Measurements from ENCODE around the gene TRIM14.

DNA sequence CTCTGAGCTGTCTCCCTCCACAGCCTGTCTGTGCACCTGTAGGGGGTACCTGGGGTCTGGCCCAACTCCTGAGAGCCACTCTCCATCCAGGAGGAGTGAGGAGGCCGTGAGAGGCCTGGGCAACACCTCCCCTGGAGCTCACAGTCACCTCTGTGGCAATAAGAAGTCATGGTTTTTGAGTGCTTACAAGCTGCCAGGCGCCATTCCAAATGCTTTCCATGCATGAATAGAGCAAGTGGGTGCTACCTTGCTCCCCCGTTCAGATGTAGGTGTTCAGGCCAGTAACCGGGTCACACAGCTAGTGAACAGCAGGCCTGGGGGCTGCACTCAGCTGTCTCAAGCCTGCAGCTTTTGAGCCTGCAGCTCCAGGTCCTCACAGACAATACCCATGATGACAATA is 42.8 kb upstream of the TRIM14 start:
- TF ChIP-seq, protein P1, sequence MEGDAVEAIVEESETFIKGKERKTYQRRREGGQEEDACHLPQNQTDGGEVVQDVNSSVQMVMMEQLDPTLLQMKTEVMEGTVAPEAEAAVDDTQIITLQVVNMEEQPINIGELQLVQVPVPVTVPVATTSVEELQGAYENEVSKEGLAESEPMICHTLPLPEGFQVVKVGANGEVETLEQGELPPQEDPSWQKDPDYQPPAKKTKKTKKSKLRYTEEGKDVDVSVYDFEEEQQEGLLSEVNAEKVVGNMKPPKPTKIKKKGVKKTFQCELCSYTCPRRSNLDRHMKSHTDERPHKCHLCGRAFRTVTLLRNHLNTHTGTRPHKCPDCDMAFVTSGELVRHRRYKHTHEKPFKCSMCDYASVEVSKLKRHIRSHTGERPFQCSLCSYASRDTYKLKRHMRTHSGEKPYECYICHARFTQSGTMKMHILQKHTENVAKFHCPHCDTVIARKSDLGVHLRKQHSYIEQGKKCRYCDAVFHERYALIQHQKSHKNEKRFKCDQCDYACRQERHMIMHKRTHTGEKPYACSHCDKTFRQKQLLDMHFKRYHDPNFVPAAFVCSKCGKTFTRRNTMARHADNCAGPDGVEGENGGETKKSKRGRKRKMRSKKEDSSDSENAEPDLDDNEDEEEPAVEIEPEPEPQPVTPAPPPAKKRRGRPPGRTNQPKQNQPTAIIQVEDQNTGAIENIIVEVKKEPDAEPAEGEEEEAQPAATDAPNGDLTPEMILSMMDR (IDR thresholded peaks at IDR 0.05): no peak
- no peak for TF ChIP-seq POLR2A (IDR thresholded peaks at IDR 0.05)
